ENCODE measurements around the gene PAPPA2. TPM values are rescaled to one million over a fixed set of nuclear protein-coding genes. Genes with fewer than 3 reads are reported as not detected.

The PAPPA2 gene
- total and polyA plus RNA-seq, 2 of the 8 experiments (the other 6 are each of a cell fraction or from before 2014, with no cell fraction given), result 0.08 to 0.88 TPM

DNA sequence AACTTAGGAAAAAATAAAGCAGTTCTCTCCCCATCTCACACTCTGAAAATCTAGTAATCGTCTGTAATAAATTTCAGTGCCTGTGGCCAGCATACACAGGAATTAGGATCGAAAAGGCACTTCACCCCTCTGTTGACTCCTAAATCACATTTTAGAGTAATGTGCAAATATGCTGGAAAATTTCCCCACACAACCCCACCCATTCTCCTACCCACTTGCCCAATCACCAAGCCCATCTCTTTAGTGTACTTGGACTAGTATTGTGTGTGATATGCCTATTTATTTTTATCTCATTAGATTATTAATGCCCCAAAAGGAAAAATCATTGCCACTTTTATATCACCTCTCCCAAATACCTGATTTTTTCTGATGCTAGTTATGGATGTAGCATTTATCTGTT lies 378.3 kb downstream of the PAPPA2 start:
- H2AK5ac ChIP-seq (ENCODE audit: low read depth, low read length), result no peak overlapping the region
- no peaks in the 10 kb centered on the region for H4K20me1 ChIP-seq (replicated peaks in 1 of 2; ENCODE audit: control insufficient read depth in 1 of 2, insufficient read depth in 2 of 2, low read length in 2 of 2)
- H3K56ac ChIP-seq (replicated peaks; ENCODE audit: insufficient read length, low read depth, low read length), result no peak overlapping the region
- H3K9me3 ChIP-seq (ENCODE audit: insufficient read depth in 2 of 2, low read depth in 1 of 2, low read length in 1 of 2), result no peaks in the 10 kb centered on the region
- no peak for DNase-seq (ENCODE audit: low read depth in 1 of 2, low spot score in 2 of 2)
- H3K27ac ChIP-seq (ENCODE audit: low read depth, low read length), result no peak overlapping the region
- no peak overlapping the region for H3K14ac ChIP-seq (ENCODE audit: insufficient read length)
- no peak overlapping the region for H2BK5ac ChIP-seq (ENCODE audit: low read depth, low read length)
- no peaks in the 10 kb centered on the region for H3K79me1 ChIP-seq (ENCODE audit: low read depth, low read length)
- FAIRE-seq, result no peak
- H2BK15ac ChIP-seq (ENCODE audit: low read length), result no peak overlapping the region
- H3K4me2 ChIP-seq (ENCODE audit: insufficient read depth in 1 of 2, low read depth in 2 of 2, low read length in 2 of 2), result no peak overlapping the region
- no peak overlapping the region for H2BK12ac ChIP-seq (ENCODE audit: low read depth, low read length)
- H2AFZ ChIP-seq (ENCODE audit: low read length), result no peak overlapping the region
- no peaks in the 10 kb centered on the region for H3K4me1 ChIP-seq (replicated peaks in 1 of 4; ENCODE audit: control insufficient read depth in 3 of 4, insufficient read depth in 4 of 4, low read length in 3 of 4)
- no peak overlapping the region for H3K23ac ChIP-seq (ENCODE audit: insufficient read length)
- no peaks in the 10 kb centered on the region for H3K79me2 ChIP-seq (ENCODE audit: control insufficient read depth in 1 of 2, insufficient read depth in 2 of 2, low read length in 2 of 2)
- ChIA-PET POLR2A (ENCODE audit: partially characterized antibody) (no interaction called here), CTCF (ENCODE audit: partially characterized antibody) (interaction anchor here (1.6 to 9.0 kb wide), 3 partner anchors 50 to 1467 kb away, joined by 3 to 88 read pairs (median 4); no protein-coding TSS in a partner anchor)
- no peaks in the 10 kb centered on the region for H3K23me2 ChIP-seq (ENCODE audit: low read depth, low read length)
- no peak overlapping the region for H4K5ac ChIP-seq (ENCODE audit: insufficient read length, low read depth, low read length)
- H4K91ac ChIP-seq (replicated peaks; ENCODE audit: insufficient read length, low read length), result no peak overlapping the region
- no peaks in the 10 kb centered on the region for H3K36me3 ChIP-seq (ENCODE audit: control insufficient read depth in 2 of 4, insufficient read depth in 4 of 4, low read length in 3 of 4)
- H3K9ac ChIP-seq (replicated peaks in 1 of 4; ENCODE audit: extremely low read depth in 1 of 4, low read depth in 3 of 4, low read length in 3 of 4), result no peak overlapping the region
- H3K27me3 ChIP-seq (replicated peaks in 1 of 4; ENCODE audit: control insufficient read depth in 3 of 4, extremely low read depth in 1 of 4, insufficient read depth in 3 of 4, low read length in 3 of 4), result no peaks in the 10 kb centered on the region
- H3K4ac ChIP-seq (replicated peaks; ENCODE audit: insufficient read length, low read depth, low read length), result no peak overlapping the region
- H3K18ac ChIP-seq (ENCODE audit: extremely low read depth, low read length), result no peak overlapping the region
- H2BK120ac ChIP-seq (replicated peaks; ENCODE audit: low read depth, low read length), result no peak overlapping the region
- H2BK20ac ChIP-seq (ENCODE audit: low read length), result no peak overlapping the region
- no peak overlapping the region for H4K8ac ChIP-seq (ENCODE audit: extremely low read depth, insufficient read depth, low read length)
- H3K4me3 ChIP-seq (ENCODE audit: extremely low read depth in 1 of 4, insufficient read depth in 2 of 4, low read depth in 3 of 4, low read length in 4 of 4), result no peak overlapping the region
- WGBS, 2 experiments (ENCODE audit: extremely low coverage in 1 of 2, insufficient coverage in 1 of 2, insufficient read length in 1 of 2, insufficient replicate concordance in 2 of 2, low coverage in 1 of 2, low lambda C conversion rate in 2 of 2, missing lambda C conversion rate in 1 of 2), result 92% methylated on average over 2 of the region's 2 CpGs; no CpG with 5 or more reads in 1 of the 2 experiments
- no peak for TF ChIP-seq ASH2L (IDR thresholded peaks at IDR 0.05; ENCODE audit: low read length)
- TF ChIP-seq, protein P1, sequence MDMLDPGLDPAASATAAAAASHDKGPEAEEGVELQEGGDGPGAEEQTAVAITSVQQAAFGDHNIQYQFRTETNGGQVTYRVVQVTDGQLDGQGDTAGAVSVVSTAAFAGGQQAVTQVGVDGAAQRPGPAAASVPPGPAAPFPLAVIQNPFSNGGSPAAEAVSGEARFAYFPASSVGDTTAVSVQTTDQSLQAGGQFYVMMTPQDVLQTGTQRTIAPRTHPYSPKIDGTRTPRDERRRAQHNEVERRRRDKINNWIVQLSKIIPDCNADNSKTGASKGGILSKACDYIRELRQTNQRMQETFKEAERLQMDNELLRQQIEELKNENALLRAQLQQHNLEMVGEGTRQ (IDR thresholded peaks at IDR 0.05; ENCODE audit: low read length), result no peak
- TF ChIP-seq KDM5A (IDR thresholded peaks at IDR 0.05; ENCODE audit: low read length), result no peak
- TF ChIP-seq CBX8 (IDR thresholded peaks at IDR 0.05; ENCODE audit: borderline replicate concordance, low read depth, low read length), result no peak
- TF ChIP-seq TAF7 (optimal IDR thresholded peaks at IDR 0.05; ENCODE audit: borderline replicate concordance, low read depth, low read length), result no peak
- no peak for TF ChIP-seq SIN3A (conservative IDR thresholded peaks at IDR 0.05 in 1 of 2, IDR thresholded peaks at IDR 0.05 in 1 of 2; ENCODE audit: low read depth in 1 of 2, low read length in 2 of 2)
- TF ChIP-seq HDAC6 (IDR thresholded peaks at IDR 0.05; ENCODE audit: low read depth, low read length), result no peak
- TF ChIP-seq JUND (IDR thresholded peaks at IDR 0.05; ENCODE audit: low read length), result no peak
- TF ChIP-seq GTF2F1 (IDR thresholded peaks at IDR 0.05; ENCODE audit: borderline replicate concordance, low read depth, low read length), result no peak
- TF ChIP-seq JUN (IDR thresholded peaks at IDR 0.05; ENCODE audit: low read depth, low read length), result no peak
- no peak for TF ChIP-seq BRCA1 (IDR thresholded peaks at IDR 0.05; ENCODE audit: low read depth, low read length)
- TF ChIP-seq TEAD4 (IDR thresholded peaks at IDR 0.05; ENCODE audit: low read depth, low read length), result no peak
- TF ChIP-seq, protein P2, sequence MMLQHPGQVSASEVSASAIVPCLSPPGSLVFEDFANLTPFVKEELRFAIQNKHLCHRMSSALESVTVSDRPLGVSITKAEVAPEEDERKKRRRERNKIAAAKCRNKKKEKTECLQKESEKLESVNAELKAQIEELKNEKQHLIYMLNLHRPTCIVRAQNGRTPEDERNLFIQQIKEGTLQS (IDR thresholded peaks at IDR 0.05; ENCODE audit: insufficient read depth, low read depth, low read length), result no peak
